Endothelial cell of umbilical vein (primary cell): Measurements from ENCODE around the gene PROK2. TPM values are rescaled to one million over a fixed set of nuclear protein-coding genes. Genes with fewer than 3 reads are reported as not detected.

Experiments
- BruUV-seq: library from RNA; stranded (reverse); fragments of 400-500 nt; replicated peaks from 2 replicates; lab custom pipeline; 2021; lab: Mats Ljungman, UMichigan
- CTCF ChIA-PET: fragments of 300-600, 350-600 bp; sonication (Branson Sonifier 250); formaldehyde crosslinking; loops from one replicate; lab custom pipeline; 2021; ENCODE audit warnings: antibody characterized with exemption, inconsistent platforms; lab: Charles Lee
- POLR2A ChIA-PET: fragments of 300-600, 350-600 bp; sonication (Branson Sonifier 250); formaldehyde crosslinking; loops from one replicate; lab custom pipeline; 2021; ENCODE audit warnings: antibody characterized with exemption, inconsistent platforms; lab: Charles Lee
- DNase-seq: peaks from one replicate; pipeline ENCODE4 v3.0.0-alpha.2; 2011; ENCODE audit warnings: low read depth, low spot score
- FAIRE-seq: peaks from 2 replicates; lab custom pipeline; 2011; peaks lifted over from hg19 to GRCh38; lab: Jason Lieb, UNC
- H2AFZ ChIP-seq: 2 replicates; pipeline ENCODE4 v1.6.0; 2012; ENCODE audit warnings: low read depth, low read length, control low read depth, inconsistent platforms
- H3K27ac ChIP-seq: 2 replicates; pipeline ENCODE4 v1.5.1; 2011; ENCODE audit warnings: low read depth, mild to moderate bottlenecking, control low read depth, low read length, moderate library complexity; ENCODE audit not compliant: insufficient read depth
- H3K27me3 ChIP-seq, 2 experiments: 2 replicates each; pipeline versions ENCODE4 v1.6.0 to v1.6.1; 2011; ENCODE audit warnings: low read length in 2 of 2, mixed read lengths in 1 of 2; ENCODE audit not compliant: control insufficient read depth in 2 of 2, insufficient read depth in 2 of 2
- H3K36me3 ChIP-seq, 2 experiments: 2 replicates in 1 of 2; 3 replicates in 1 of 2; pipeline ENCODE4 v1.5.1; 2011; ENCODE audit warnings: low read length in 2 of 2, mild to moderate bottlenecking in 1 of 2, moderate library complexity in 1 of 2; ENCODE audit not compliant: control insufficient read depth in 2 of 2, insufficient read depth in 2 of 2; ENCODE audit errors: extremely low read depth in 1 of 2
- H3K4me1 ChIP-seq: 3 replicates; pipeline ENCODE4 v1.5.1; 2011; ENCODE audit warnings: mild to moderate bottlenecking, low read length; ENCODE audit not compliant: control insufficient read depth, insufficient read depth; ENCODE audit errors: extremely low read depth
- H3K4me2 ChIP-seq: 2 replicates; pipeline ENCODE4 v1.6.1; 2011; ENCODE audit warnings: low read length, control low read depth, mixed read lengths; ENCODE audit not compliant: insufficient read depth
- H3K4me3 ChIP-seq, 3 experiments: fragments of 200-600 bp in 1 of 3; sonication (generic), shearing (Covaris generic) in 1 of 3; replicated peaks in 1 of 3; 2 replicates each; pipeline ENCODE4 v1.5.1; 2011 to 2016; ENCODE audit warnings: control low read depth in 3 of 3, low read length in 3 of 3, mild to moderate bottlenecking in 2 of 3, inconsistent platforms in 1 of 3, low read depth in 1 of 3, moderate library complexity in 1 of 3; ENCODE audit not compliant: insufficient read depth in 1 of 3
- H3K79me2 ChIP-seq: 2 replicates; pipeline ENCODE4 v1.6.0; 2012; ENCODE audit warnings: low read length, inconsistent platforms; ENCODE audit not compliant: control insufficient read depth, insufficient read depth
- H3K9ac ChIP-seq: replicated peaks from 2 replicates; pipeline ENCODE3; 2011; ENCODE audit warnings: low read length, control low read depth; ENCODE audit not compliant: insufficient read depth; ENCODE audit errors: extremely low read depth
- H3K9me1 ChIP-seq: replicated peaks from 3 replicates; pipeline ENCODE4 v1.6.0; 2011; ENCODE audit warnings: mild to moderate bottlenecking, low read length; ENCODE audit not compliant: control insufficient read depth, insufficient read depth; ENCODE audit errors: extremely low read depth
- H3K9me3 ChIP-seq: replicated peaks from 2 replicates; pipeline ENCODE4 v1.5.1; 2012; ENCODE audit warnings: low read length, inconsistent platforms; ENCODE audit not compliant: control insufficient read depth, insufficient read depth
- H4K20me1 ChIP-seq: replicated peaks from 2 replicates; pipeline ENCODE3; 2011; ENCODE audit warnings: mild to moderate bottlenecking, low read length; ENCODE audit not compliant: control insufficient read depth, insufficient read depth; ENCODE audit errors: extremely low read depth
- FOS ChIP-seq: IDR thresholded peaks from 2 replicates; pipeline ENCODE4 v1.6.1; 2011; ENCODE audit warnings: mild to moderate bottlenecking, low read length, moderate library complexity, borderline replicate concordance; ENCODE audit not compliant: insufficient read depth
- GATA2 ChIP-seq: IDR thresholded peaks from 2 replicates; pipeline ENCODE4 v1.7.0; 2011; ENCODE audit warnings: low read depth, mild to moderate bottlenecking, moderate library complexity, mixed read lengths, low read length; ENCODE audit not compliant: insufficient read length, insufficient read depth
- JUN ChIP-seq: IDR thresholded peaks from 2 replicates; pipeline ENCODE4 v1.6.1; 2011; ENCODE audit warnings: borderline replicate concordance, low read depth; ENCODE audit not compliant: insufficient read length, insufficient read depth
- MYC ChIP-seq: IDR thresholded peaks from one replicate; pipeline ENCODE4 v1.6.1; 2011; ENCODE audit warnings: mild to moderate bottlenecking, low read depth, low read length
- POLR2A ChIP-seq: IDR thresholded peaks from 2 replicates; pipeline ENCODE4 v1.6.1; 2012; ENCODE audit warnings: low read depth, mild to moderate bottlenecking, control low read depth, low read length
- POLR2AphosphoS5 ChIP-seq: IDR thresholded peaks from 2 replicates; pipeline ENCODE4 v1.6.1; 2012; ENCODE audit warnings: low read depth, mild to moderate bottlenecking, control low read depth, low read length, moderate library complexity; ENCODE audit not compliant: insufficient read depth
- dilution Hi-C: fragments of 300-500 bp; cut with MboI; formaldehyde crosslinking; loops from one replicate; pipeline ENCODE4 v1.15.0; 2019; ENCODE audit warnings: low sequenced_read_pairs; ENCODE audit not compliant: extremely low pct_ligation_motif_present
- intact Hi-C: fragments of 100-400 bp; cut with micrococcal nuclease; formaldehyde crosslinking; loops from one replicate; pipeline ENCODE4 v1.10.0; 2022
- polyA plus RNA-seq, 4 experiments: library from polyadenylated mRNA; depleted of rRNA in 3 of 4; stranded (reverse) in 3 of 4; unstranded in 1 of 4; fragments of >200 nt; gene quantifications; 2 replicates each; pipeline versions ENCODE4 v1.2.1 to v1.2.3, GENCODE V29; 2011 to 2012; ENCODE audit warnings: missing spikeins in 1 of 4
- total RNA-seq: library from RNA; stranded (reverse); gene quantifications from 2 replicates; pipeline ENCODE4 v1.2.3, GENCODE V29; 2021
- TF ChIP-seq, protein P1 (sequence below), 2 donors: IDR thresholded peaks; 1 replicate in 1 of 2; 2 replicates in 1 of 2; pipeline ENCODE4 v1.5.1; 2011; ENCODE audit warnings: low read length in 2 of 2, mild to moderate bottlenecking in 2 of 2, moderate library complexity in 2 of 2, control low read depth in 1 of 2, inconsistent platforms in 1 of 2, low read depth in 1 of 2; ENCODE audit not compliant: insufficient read depth in 1 of 2; ENCODE audit errors: extremely low read depth in 1 of 2

The PROK2 gene
- total and polyA plus RNA-seq, 2 donors (not counting 3 experiments of a cell fraction or from before 2014, with no cell fraction given), result not detected

DNA sequence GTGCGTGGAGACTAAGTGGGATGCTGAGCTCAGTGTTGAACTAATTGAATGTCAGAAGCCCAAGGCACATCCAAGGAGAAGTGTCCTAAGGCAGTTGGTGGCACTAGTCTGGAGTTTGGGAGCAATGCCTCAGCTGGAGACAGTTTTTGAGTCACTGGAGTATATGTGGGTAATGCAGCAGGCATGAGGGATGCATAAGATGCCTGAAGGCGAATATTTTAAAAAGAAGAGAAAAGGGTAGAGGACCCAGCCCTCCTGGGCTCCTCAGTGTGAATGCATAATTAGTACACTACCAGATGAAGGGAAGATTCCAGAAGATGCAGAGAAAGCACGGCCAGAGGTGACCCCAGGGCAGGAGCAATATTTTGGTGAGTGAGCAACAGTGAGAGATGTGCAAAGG lies 25.1 kb upstream of the PROK2 start:
- H4K20me1 ChIP-seq, result no peaks in the 10 kb centered on the region
- no peaks in the 10 kb centered on the region for H3K4me1 ChIP-seq
- no peaks in the 10 kb centered on the region for H3K36me3 ChIP-seq
- dilution Hi-C loops (no loop called here), intact Hi-C loops (no loop called here)
- CTCF ChIA-PET, result no interaction called here
- H3K4me2 ChIP-seq, result no peak overlapping the region
- POLR2A ChIA-PET, result no interaction called here
- H3K9me1 ChIP-seq, result no peaks in the 10 kb centered on the region
- peaks cover 0 to 2% of the 10 kb centered on the region in 2 experiments for H3K27me3 ChIP-seq
- FAIRE-seq, result no peak
- H3K79me2 ChIP-seq, result no peaks in the 10 kb centered on the region
- DNase-seq, result no peak
- no peak overlapping the region for H3K27ac ChIP-seq
- no TSS peak for BruUV-seq
- H3K9me3 ChIP-seq, result no peaks in the 10 kb centered on the region
- no peak overlapping the region for H2AFZ ChIP-seq
- H3K4me3 ChIP-seq, result no peak overlapping the region
- TF ChIP-seq JUN (no peak), POLR2A (no peak), MYC (no peak), GATA2 (no peak), POLR2AphosphoS5 (no peak)
- no peak overlapping the region for H3K9ac ChIP-seq

GRCh38 chr3:71809321-71810026 lies 24.5 kb upstream of the PROK2 start:
- DNase-seq (no peak), FAIRE-seq (no peak)
- intact Hi-C loops (no loop called here), dilution Hi-C loops (no loop called here)
- Histone ChIP-seq H3K27ac (no peak overlapping the region), H3K9ac (no peak overlapping the region), H3K36me3 (no peaks in the 10 kb centered on the region), H3K4me3 (no peak overlapping the region), H4K20me1 (no peaks in the 10 kb centered on the region), H3K4me1 (no peaks in the 10 kb centered on the region), H3K79me2 (no peaks in the 10 kb centered on the region), H3K9me1 (no peaks in the 10 kb centered on the region), H3K4me2 (no peak overlapping the region), H2AFZ (no peak overlapping the region), H3K27me3 (peaks cover 0 to 2% of the 10 kb centered on the region in 2 experiments), H3K9me3 (no peaks in the 10 kb centered on the region)
- ChIA-PET POLR2A (no interaction called here), CTCF (no interaction called here)
- no TSS peak for BruUV-seq
- TF ChIP-seq JUN (no peak), POLR2AphosphoS5 (no peak), FOS (no peak), GATA2 (no peak), MYC (no peak)
- TF ChIP-seq, protein P1, sequence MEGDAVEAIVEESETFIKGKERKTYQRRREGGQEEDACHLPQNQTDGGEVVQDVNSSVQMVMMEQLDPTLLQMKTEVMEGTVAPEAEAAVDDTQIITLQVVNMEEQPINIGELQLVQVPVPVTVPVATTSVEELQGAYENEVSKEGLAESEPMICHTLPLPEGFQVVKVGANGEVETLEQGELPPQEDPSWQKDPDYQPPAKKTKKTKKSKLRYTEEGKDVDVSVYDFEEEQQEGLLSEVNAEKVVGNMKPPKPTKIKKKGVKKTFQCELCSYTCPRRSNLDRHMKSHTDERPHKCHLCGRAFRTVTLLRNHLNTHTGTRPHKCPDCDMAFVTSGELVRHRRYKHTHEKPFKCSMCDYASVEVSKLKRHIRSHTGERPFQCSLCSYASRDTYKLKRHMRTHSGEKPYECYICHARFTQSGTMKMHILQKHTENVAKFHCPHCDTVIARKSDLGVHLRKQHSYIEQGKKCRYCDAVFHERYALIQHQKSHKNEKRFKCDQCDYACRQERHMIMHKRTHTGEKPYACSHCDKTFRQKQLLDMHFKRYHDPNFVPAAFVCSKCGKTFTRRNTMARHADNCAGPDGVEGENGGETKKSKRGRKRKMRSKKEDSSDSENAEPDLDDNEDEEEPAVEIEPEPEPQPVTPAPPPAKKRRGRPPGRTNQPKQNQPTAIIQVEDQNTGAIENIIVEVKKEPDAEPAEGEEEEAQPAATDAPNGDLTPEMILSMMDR (IDR thresholded peaks at IDR 0.05; ENCODE audit: extremely low read depth in 1 of 2, insufficient read depth in 1 of 2, low read depth in 1 of 2, low read length in 2 of 2), result no peak
